Ovary (tissue), 9 donors: ENCODE measurements around the gene ATAT1. TPM values are rescaled to one million over a fixed set of nuclear protein-coding genes. Genes with fewer than 3 reads are reported as not detected.

ENCODE experiments used
- DNase-seq, 5 donors: peaks; one replicate each; pipeline ENCODE4 v3.0.0-alpha.2; 2019 to 2020
- H3K27ac ChIP-seq, 2 donors: fragments of 200-600 bp; one replicate each; pipeline versions ENCODE4 v1.5.1 to v1.8.0; 2019 to 2022
- H3K27me3 ChIP-seq: fragments of 200-600 bp; one replicate; pipeline ENCODE4 v1.8.0; 2022
- H3K36me3 ChIP-seq: fragments of 200-600 bp; sonication (generic); one replicate; pipeline ENCODE4 v1.5.1; 2019
- H3K4me1 ChIP-seq: one replicate; pipeline ENCODE4 v1.8.1; 2013; ENCODE audit warnings: mild to moderate bottlenecking, moderate library complexity; ENCODE audit not compliant: insufficient read depth
- H3K4me3 ChIP-seq: fragments of 200-600 bp; sonication (generic); one replicate; pipeline ENCODE4 v1.5.1; 2017
- H3K9me3 ChIP-seq, 2 donors: fragments of 200-600 bp in 1 of 2; sonication (generic) in 1 of 2; one replicate each; pipeline versions ENCODE4 v1.5.1 to v1.8.1; 2013 to 2019; ENCODE audit warnings: mild to moderate bottlenecking in 1 of 2, moderate library complexity in 1 of 2
- EP300 ChIP-seq: sonication (generic); formaldehyde crosslinking; IDR thresholded peaks from one replicate; pipeline ENCODE4 v1.6.1; 2017; ENCODE audit warnings: antibody characterized with exemption
- POLR2A ChIP-seq: fragments of 450-650 bp; IDR thresholded peaks from one replicate; pipeline ENCODE4 v1.6.1; 2017; ENCODE audit warnings: antibody characterized with exemption, mild to moderate bottlenecking, moderate library complexity
- WGBS, 3 donors: extraction: QIAGEN DNeasy Blood & Tissue Kit in 1 of 3; methylation state at CpG; one replicate each; pipeline versions ENCODE4 v1.1.5 to v1.1.7; 2013 to 2017; 5-methylcytosine and 5-hydroxymethylcytosine counted together
- intact Hi-C, 4 donors: fragments of 100-400 bp; cut with DNase I; formaldehyde crosslinking; loops; one replicate each; pipeline versions ENCODE4 v1.11.0 to v1.15.1; 2022 to 2023
- polyA plus RNA-seq, 2 donors: library from polyadenylated mRNA; stranded (reverse); fragments of 200-250 nt in 1 of 2; fragments of 350-450 nt in 1 of 2; fragmentation: Illumina TruSeq in 1 of 2; extraction: RNeasy Lipid Tissue Mini Kit (QIAGEN cat#74804) in 1 of 2; gene quantifications; one replicate each; pipeline ENCODE4 v1.2.3, GENCODE V29; 2013 to 2014
- total RNA-seq, 7 donors: library from RNA; depleted of rRNA in 2 of 7; stranded (reverse); fragments of >200 nt in 2 of 7; fragmentation: NEBNext Ultra II Directional in 3 of 7; extraction: Animal tissue kit (Norgen Biotek cat#: 25700) in 3 of 7; gene quantifications; one replicate each; pipeline versions ENCODE4 v1.1.0 to v1.2.4, GENCODE V29; 2016 to 2023
- TF ChIP-seq, protein P1 (sequence below), 3 donors: fragments of 450-650 bp in 2 of 3; fragments of 200-600 bp in 1 of 3; IDR thresholded peaks; one replicate each; pipeline versions ENCODE4 v1.5.1 to v1.8.0; 2016 to 2022; ENCODE audit warnings: antibody characterized with exemption in 3 of 3, mild to moderate bottlenecking in 1 of 3
- donor health status: DM: no; HTN: no; CAD: no; lungs with moderate emphysema.
- donor health status: DM: no; HTN: no; CAD: no.
- donor health status: Bipolar disorder and iron deficiency.
- donor health status: DM: yes; HTN: yes; CAD: no.
- donor health status: DM: no; HTN: no; CAD: no.
- donor health status: DM: yes; HTN: yes; CAD: no.

Gene ATAT1
- total and polyA plus RNA-seq, 9 donors, result 5.6 to 20.5 (median 11.4) TPM

DNA sequence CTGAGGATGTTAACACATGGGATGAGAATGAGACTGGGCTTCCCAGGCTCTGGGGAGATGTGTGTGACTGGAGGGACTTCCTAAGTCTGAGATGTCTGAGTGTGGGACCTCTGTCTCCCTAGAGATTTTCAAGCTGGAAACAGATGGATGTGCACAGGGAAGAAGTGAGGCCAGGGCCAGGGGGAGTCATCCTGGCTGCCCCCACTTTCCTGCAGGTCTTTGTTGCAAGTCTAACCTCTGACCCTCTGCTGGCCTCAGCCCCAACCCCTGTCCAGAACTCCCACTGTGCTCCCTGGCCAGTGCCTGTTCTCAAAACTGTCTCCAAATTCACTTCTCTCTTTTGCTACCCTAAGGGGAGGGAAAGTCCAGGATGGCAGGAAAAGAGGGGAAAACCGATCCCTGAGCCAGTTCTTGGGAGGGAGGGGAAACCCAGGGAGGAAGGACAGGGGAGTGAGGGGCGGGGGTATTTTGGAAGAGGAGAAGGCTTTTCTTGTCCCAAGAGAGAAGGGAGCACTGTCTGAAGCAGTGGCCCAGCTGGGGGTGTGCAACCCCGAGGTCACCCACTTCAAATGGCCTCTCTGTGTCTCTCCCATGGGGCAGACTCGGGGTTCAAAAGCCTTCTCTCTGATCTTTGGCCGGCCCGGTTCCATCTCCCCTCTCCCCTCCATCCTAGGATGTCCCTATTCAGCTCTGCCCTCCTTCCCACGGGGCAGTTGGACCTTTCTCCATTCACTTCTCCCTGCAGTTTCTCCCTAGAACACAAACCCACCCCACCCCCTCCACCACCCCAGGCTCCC, 56.7 kb downstream of the ATAT1 start:
- WGBS, 3 donors, result 10 to 12% (median 11%) methylated on average over 7 of the region's 7 CpGs

DNA sequence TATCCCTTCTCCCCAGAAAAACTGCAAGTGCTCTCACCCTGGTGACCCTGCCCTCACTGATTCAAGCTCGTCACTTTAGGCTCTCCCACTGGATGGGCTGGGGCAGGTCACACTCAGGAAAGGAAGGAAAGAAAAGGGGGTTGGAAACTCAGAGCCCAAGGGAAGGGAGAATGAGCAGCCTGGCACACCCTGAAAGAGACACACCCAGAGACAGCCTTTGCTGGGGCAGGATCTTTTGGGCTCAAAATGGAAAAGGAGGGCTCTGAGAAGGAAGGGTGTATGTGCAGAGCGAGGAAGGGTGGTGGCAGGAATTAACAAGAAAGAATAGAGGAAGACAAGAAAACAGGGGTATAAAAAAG, 57.3 kb downstream of the ATAT1 start:
- Histone ChIP-seq H3K4me1 (peaks cover 15% of the 10 kb centered on the region), H3K27ac (peak overlapping the region; percentile 95 to 96), H3K4me3 (peak overlapping the region; percentile 54), H3K9me3 (no peaks in the 10 kb centered on the region), H3K27me3 (no peaks in the 10 kb centered on the region), H3K36me3 (no peaks in the 10 kb centered on the region)
- 16 to 25% (median 24%) methylated on average over 2 of the region's 2 CpGs for WGBS, 3 donors
- no peak for DNase-seq
- intact Hi-C loops, result loop anchor here in 2 of 4 donors (10.0 kb wide), 1 partner anchor 201 kb away; the partner anchor contains the start of gene DDR1 (in 2 of the 2)
- TF ChIP-seq POLR2A, result no peak

More for the DNA sequence above, 56.7 kb downstream of the ATAT1 start:
- TF ChIP-seq EP300 (no peak), POLR2A (no peak)
- peaks cover 15% of the 10 kb centered on the region for H3K4me1 ChIP-seq
- H3K27me3 ChIP-seq, result no peaks in the 10 kb centered on the region
- peak overlapping the region; percentile 95 to 96 for H3K27ac ChIP-seq
- peak in 2 of 5 donors; percentile 60 to 61 for DNase-seq
- no peaks in the 10 kb centered on the region for H3K9me3 ChIP-seq
- H3K36me3 ChIP-seq, result no peaks in the 10 kb centered on the region
- peak overlapping the region; percentile 54 for H3K4me3 ChIP-seq
- intact Hi-C loops, result loop anchor here in 2 of 4 donors (10.0 kb wide), 1 partner anchor 201 kb away; the partner anchor contains the start of gene DDR1 (in 2 of the 2)

DNA sequence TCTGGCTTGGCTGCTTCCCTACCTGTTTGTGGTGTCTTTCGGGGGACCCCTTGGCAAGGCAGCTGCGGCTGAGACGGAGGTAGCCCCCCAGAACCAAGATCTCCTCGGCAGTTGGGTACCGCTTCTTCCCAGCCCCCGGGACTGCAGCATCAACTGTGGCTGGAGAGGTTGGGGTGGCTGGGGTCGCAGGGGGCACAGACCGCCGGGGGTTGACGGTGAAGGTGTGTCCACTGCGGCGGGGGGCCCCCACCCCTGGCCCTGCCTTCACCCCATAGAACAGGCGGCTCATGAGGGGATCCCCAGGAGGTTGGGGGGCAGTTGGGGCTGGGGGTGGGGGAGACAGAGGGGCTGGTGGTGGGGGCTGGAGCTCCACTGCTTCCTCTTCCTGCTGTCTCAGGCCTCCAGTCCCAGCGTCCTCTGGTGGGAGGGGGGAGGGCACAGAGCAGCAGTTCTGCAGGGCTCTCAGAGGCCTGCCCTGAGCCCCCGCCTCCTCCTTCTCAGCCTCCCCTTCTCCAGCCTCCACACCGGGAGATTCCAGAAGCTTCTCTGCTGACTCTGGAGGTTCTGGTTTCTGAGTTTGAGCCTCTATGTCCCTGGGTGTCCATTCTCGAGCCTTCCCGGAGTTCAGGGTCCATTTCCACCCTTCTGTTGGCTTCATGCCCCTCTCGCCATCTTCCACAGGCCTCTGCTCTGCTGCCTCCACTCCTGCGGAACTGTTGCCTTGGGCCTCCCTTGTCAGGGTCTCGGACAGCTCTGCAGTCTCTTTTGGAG, 57.9 kb downstream of the ATAT1 start:
- H3K27me3 ChIP-seq, result no peaks in the 10 kb centered on the region
- H3K4me3 ChIP-seq, result peak overlapping the region; percentile 54
- H3K9me3 ChIP-seq, result no peaks in the 10 kb centered on the region
- H3K4me1 ChIP-seq, result peaks cover 15% of the 10 kb centered on the region
- peak overlapping the region; percentile 95 to 96 for H3K27ac ChIP-seq
- DNase-seq, result peak in 3 of 5 donors; percentile 42 to 53 (median 51)
- H3K36me3 ChIP-seq, result no peaks in the 10 kb centered on the region
- 25 to 28% (median 26%) methylated on average over 14 to 21 of the region's 21 CpGs for whole genome bisulfite sequencing, 3 donors
- intact Hi-C loops, result loop anchor here in 3 of 4 donors (5.0 to 10.0 kb wide), 2 partner anchors 67 to 200 kb away; partner anchors contain the start of genes DDR1 (in 2 of the 3), MRPS18B (in 1 of the 3) and PPP1R10 (in 1 of the 3)
- TF ChIP-seq POLR2A (no peak), EP300 (no peak)
- TF ChIP-seq, protein P1, sequence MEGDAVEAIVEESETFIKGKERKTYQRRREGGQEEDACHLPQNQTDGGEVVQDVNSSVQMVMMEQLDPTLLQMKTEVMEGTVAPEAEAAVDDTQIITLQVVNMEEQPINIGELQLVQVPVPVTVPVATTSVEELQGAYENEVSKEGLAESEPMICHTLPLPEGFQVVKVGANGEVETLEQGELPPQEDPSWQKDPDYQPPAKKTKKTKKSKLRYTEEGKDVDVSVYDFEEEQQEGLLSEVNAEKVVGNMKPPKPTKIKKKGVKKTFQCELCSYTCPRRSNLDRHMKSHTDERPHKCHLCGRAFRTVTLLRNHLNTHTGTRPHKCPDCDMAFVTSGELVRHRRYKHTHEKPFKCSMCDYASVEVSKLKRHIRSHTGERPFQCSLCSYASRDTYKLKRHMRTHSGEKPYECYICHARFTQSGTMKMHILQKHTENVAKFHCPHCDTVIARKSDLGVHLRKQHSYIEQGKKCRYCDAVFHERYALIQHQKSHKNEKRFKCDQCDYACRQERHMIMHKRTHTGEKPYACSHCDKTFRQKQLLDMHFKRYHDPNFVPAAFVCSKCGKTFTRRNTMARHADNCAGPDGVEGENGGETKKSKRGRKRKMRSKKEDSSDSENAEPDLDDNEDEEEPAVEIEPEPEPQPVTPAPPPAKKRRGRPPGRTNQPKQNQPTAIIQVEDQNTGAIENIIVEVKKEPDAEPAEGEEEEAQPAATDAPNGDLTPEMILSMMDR (IDR thresholded peaks at IDR 0.05), result no peak

DNA sequence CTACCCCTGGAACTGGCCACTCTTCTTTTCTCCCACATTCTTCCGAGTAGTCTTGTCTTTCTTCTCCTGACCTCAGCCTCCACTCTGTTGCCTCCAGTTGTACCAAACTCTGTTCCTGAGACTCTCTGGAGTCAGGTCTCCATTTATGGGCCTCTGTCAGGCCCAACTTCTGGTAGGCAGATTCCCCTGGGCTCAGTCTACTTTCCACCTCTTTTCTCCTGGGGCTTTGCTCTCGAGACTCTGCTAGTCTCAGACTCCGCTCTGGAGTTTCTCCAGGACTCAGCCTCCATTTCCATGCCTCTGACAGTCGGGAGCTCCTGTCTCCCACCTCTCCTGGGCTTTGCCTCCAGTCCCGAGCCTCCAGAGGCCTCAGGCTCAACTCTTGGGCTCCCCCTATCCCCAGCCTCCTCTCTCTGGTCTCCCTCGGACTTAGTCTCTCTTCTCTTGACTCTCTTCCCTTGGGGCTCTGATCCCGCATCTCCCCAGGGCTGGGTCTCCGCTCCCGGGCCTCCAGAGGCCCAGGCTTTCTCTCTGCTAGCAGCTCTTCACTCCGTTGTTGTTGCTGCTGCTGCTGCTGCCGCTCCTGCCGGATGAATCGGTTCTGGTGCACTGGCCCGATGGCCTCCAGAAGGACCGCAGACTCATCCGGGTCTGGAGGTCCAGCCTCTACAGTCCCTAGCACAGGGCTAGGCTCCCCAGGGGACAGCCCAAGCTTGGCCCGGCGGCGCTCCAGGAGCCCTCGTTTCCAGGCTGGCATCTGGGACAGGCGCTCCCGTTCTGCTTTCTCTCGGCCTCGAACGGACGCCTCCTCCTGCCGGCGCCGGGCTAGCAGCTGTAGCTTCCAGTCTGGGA, 58.7 kb downstream of the ATAT1 start:
- H3K9me3 ChIP-seq, result no peaks in the 10 kb centered on the region
- TF ChIP-seq EP300, result no peak
- TF ChIP-seq, protein P1 (IDR thresholded peaks at IDR 0.05), result no peak
- TF ChIP-seq POLR2A, result no peak
- intact Hi-C loops, result loop anchor here in 3 of 4 donors (2.0 to 10.0 kb wide), 3 partner anchors 35 to 199 kb away; partner anchors contain the start of genes TUBB (in 3 of the 3), DDR1 (in 2 of the 3), MRPS18B (in 1 of the 3) and PPP1R10 (in 1 of the 3)
- H3K4me3 ChIP-seq, result peak overlapping the region; percentile 54
- peak in 2 of 5 donors; percentile 50 to 52 for DNase-seq
- H3K27me3 ChIP-seq, result no peaks in the 10 kb centered on the region
- H3K36me3 ChIP-seq, result no peaks in the 10 kb centered on the region
- H3K4me1 ChIP-seq, result peaks cover 11% of the 10 kb centered on the region
- 43 to 53% (median 47%) methylated on average over 29 of the region's 29 CpGs for WGBS, 3 donors
- peak overlapping the region; percentile 95 to 96 for H3K27ac ChIP-seq
